Erythroblast (primary cell): ENCODE measurements around the gene TICRR.

Experiments
- GATA1 ChIP-seq: IDR thresholded peaks from 2 replicates; pipeline ENCODE4 v1.6.1; 2011; ENCODE audit warnings: low read depth, mild to moderate bottlenecking, control low read depth, low read length, moderate library complexity
- POLR2A ChIP-seq: IDR thresholded peaks from 2 replicates; pipeline ENCODE4 v1.6.1; 2011; ENCODE audit warnings: mild to moderate bottlenecking, low read length

- TF ChIP-seq POLR2A (no peak), GATA1 (no peak)
These were observed 18.6 kb upstream of the TICRR start for GRCh38 chr15:89556413-89557262.
